ENCODE measurements around the gene NOP14.

NOP14 gene

DNA sequence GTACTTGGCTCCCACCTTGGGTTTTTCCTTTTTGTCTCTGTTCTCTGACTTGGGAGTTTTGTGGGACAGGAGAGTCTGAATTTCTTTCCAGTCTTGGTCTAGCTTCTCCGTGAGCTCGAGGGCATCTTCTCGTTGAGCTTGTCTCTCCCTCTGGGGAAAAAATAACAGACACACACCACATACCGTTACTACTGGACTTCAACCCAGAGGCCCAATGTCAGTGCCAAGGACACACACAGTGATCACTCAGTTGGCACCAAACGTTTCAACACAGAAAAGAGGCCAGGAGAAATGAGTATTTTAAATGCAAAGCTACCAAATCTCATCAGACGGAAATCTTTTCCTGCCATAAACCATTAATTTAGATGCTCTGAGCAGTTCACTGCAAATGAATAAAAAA lies 9.7 kb downstream of the NOP14 start:
- no peaks in the 10 kb centered on the region for H3K4me1 ChIP-seq (ENCODE audit: insufficient read depth, low read length, poor library complexity, severe bottlenecking)
- no peak overlapping the region for H3K9ac ChIP-seq (ENCODE audit: low read depth, low read length, poor library complexity, severe bottlenecking)
- H3K36me3 ChIP-seq (ENCODE audit: insufficient read depth, low read length): peaks cover 76% of the 10 kb centered on the region
- H4K20me1 ChIP-seq (ENCODE audit: insufficient read depth, low read length, poor library complexity, severe bottlenecking): peaks cover 36% of the 10 kb centered on the region
- H3K27me3 ChIP-seq (ENCODE audit: insufficient read depth, low read length, poor library complexity, severe bottlenecking): no peaks in the 10 kb centered on the region
- H3K9me2 ChIP-seq (replicated peaks; ENCODE audit: low read depth, low read length): no peaks in the 10 kb centered on the region
- no peak overlapping the region for H3K4me2 ChIP-seq (ENCODE audit: low read depth, low read length, poor library complexity, severe bottlenecking)
- peaks cover 31% of the 10 kb centered on the region for H3F3A ChIP-seq (ENCODE audit: low read depth)
- no peak overlapping the region for H3K4me3 ChIP-seq (ENCODE audit: low read length, poor library complexity, severe bottlenecking)
- peaks cover 17% of the 10 kb centered on the region for H3K79me2 ChIP-seq (ENCODE audit: insufficient read depth, low read length)
- no peaks in the 10 kb centered on the region for H3K9me3 ChIP-seq (ENCODE audit: insufficient read depth, low read depth, low read length)
- TF ChIP-seq, protein P1, sequence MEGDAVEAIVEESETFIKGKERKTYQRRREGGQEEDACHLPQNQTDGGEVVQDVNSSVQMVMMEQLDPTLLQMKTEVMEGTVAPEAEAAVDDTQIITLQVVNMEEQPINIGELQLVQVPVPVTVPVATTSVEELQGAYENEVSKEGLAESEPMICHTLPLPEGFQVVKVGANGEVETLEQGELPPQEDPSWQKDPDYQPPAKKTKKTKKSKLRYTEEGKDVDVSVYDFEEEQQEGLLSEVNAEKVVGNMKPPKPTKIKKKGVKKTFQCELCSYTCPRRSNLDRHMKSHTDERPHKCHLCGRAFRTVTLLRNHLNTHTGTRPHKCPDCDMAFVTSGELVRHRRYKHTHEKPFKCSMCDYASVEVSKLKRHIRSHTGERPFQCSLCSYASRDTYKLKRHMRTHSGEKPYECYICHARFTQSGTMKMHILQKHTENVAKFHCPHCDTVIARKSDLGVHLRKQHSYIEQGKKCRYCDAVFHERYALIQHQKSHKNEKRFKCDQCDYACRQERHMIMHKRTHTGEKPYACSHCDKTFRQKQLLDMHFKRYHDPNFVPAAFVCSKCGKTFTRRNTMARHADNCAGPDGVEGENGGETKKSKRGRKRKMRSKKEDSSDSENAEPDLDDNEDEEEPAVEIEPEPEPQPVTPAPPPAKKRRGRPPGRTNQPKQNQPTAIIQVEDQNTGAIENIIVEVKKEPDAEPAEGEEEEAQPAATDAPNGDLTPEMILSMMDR (conservative IDR thresholded peaks at IDR 0.05; ENCODE audit: low read length): no peak
- no peak for TF ChIP-seq EZH2phosphoT487 (IDR thresholded peaks at IDR 0.05; ENCODE audit: borderline replicate concordance)
- H2AFZ ChIP-seq (ENCODE audit: low read length): no peak overlapping the region

DNA sequence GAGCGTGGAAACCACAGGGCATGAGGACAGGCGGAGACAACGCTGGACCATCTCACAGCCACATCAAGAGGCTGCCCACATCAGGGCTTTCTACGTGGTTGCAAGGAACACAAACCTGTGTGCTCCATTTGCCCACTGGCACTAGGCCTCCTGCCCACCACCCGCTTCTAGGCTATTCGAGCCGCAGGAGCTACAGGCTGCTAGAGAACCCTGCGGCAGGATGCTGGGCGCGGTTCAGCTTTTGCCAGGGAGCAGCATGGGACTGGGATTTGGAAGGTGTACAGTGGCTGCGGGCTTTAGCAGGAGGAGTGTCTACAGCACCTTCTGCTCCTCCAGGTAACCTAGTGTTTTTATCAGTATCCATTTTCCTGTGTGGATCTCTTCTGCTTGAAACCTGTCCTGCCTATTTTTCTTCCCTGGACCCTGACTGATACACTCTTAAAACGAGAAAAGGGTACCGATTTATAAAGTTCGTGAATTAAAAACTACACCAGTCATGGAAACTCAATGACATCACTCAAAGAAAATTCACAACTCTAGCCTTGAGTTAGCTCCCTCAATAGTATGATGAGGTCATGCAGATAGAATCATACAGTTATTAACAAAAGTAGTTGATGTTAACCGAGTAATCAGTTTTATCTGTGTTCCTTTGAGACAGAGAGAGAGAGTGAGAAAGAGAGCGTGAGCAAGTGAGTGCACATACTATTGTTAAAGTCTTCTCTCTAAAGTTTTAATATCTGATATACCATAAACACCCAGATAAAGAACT lies 12.8 kb downstream of the NOP14 start:
- Histone ChIP-seq H3K79me2 (ENCODE audit: insufficient read depth, low read length) (no peaks in the 10 kb centered on the region), H3K4me3 (ENCODE audit: low read length, poor library complexity, severe bottlenecking) (no peak overlapping the region), H3K27me3 (ENCODE audit: insufficient read depth, low read length, poor library complexity, severe bottlenecking) (no peaks in the 10 kb centered on the region), H3K9ac (ENCODE audit: low read depth, low read length, poor library complexity, severe bottlenecking) (no peak overlapping the region), H3F3A (ENCODE audit: low read depth) (peaks cover 19% of the 10 kb centered on the region), H3K9me3 (ENCODE audit: insufficient read depth, low read depth, low read length) (no peaks in the 10 kb centered on the region), H3K4me1 (ENCODE audit: insufficient read depth, low read length, poor library complexity, severe bottlenecking) (no peaks in the 10 kb centered on the region), H3K4me2 (ENCODE audit: low read depth, low read length, poor library complexity, severe bottlenecking) (no peak overlapping the region), H3K36me3 (ENCODE audit: insufficient read depth, low read length) (peaks cover 78% of the 10 kb centered on the region), H4K20me1 (ENCODE audit: insufficient read depth, low read length, poor library complexity, severe bottlenecking) (peaks cover 21% of the 10 kb centered on the region), H2AFZ (ENCODE audit: low read length) (no peak overlapping the region), H3K9me2 (replicated peaks; ENCODE audit: low read depth, low read length) (no peaks in the 10 kb centered on the region)
- TF ChIP-seq, protein P1 (conservative IDR thresholded peaks at IDR 0.05; ENCODE audit: low read length): no peak
- no peak for TF ChIP-seq EZH2phosphoT487 (IDR thresholded peaks at IDR 0.05; ENCODE audit: borderline replicate concordance)

DNA sequence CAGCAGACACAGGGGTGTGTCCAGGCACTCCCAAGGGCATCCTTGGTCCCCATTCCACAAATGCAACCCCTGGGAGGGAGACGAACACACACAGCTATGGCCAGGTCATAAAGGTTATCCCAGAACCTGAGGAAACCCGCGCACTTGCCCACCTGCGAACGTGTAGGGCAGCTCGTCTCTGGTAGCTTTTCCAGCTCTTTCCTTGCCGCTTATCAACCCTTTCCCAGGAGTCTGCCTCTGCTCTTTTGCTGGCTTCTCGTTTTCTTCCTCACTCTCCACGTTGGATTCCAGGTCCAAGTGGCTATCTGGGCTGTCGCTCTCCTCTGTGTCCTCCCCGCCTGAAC lies 13.5 kb downstream of the NOP14 start:
- H3K4me2 ChIP-seq (ENCODE audit: low read depth, low read length, poor library complexity, severe bottlenecking): no peak overlapping the region
- H3K9me2 ChIP-seq (replicated peaks; ENCODE audit: low read depth, low read length): no peaks in the 10 kb centered on the region
- no peaks in the 10 kb centered on the region for H3K79me2 ChIP-seq (ENCODE audit: insufficient read depth, low read length)
- no peak overlapping the region for H3K4me3 ChIP-seq (ENCODE audit: low read length, poor library complexity, severe bottlenecking)
- TF ChIP-seq, protein P1 (conservative IDR thresholded peaks at IDR 0.05; ENCODE audit: low read length): no peak
- TF ChIP-seq EZH2phosphoT487 (IDR thresholded peaks at IDR 0.05; ENCODE audit: borderline replicate concordance): no peak
- no peaks in the 10 kb centered on the region for H3K9me3 ChIP-seq (ENCODE audit: insufficient read depth, low read depth, low read length)
- no peak overlapping the region for H2AFZ ChIP-seq (ENCODE audit: low read length)
- peaks cover 18% of the 10 kb centered on the region for H3F3A ChIP-seq (ENCODE audit: low read depth)
- no peaks in the 10 kb centered on the region for H3K27me3 ChIP-seq (ENCODE audit: insufficient read depth, low read length, poor library complexity, severe bottlenecking)
- H3K36me3 ChIP-seq (ENCODE audit: insufficient read depth, low read length): peaks cover 84% of the 10 kb centered on the region
- no peak overlapping the region for H3K9ac ChIP-seq (ENCODE audit: low read depth, low read length, poor library complexity, severe bottlenecking)
- peaks cover 17% of the 10 kb centered on the region for H4K20me1 ChIP-seq (ENCODE audit: insufficient read depth, low read length, poor library complexity, severe bottlenecking)
- no peaks in the 10 kb centered on the region for H3K4me1 ChIP-seq (ENCODE audit: insufficient read depth, low read length, poor library complexity, severe bottlenecking)

Measured in Loucy (cell line).